Measurements from ENCODE around the gene PLXNB1. TPM values are rescaled to one million over a fixed set of nuclear protein-coding genes. Genes with fewer than 3 reads are reported as not detected.

PLXNB1 gene
- total and polyA plus RNA-seq, 7 donors = 2.3 to 6.1 (median 2.5) TPM

- Histone ChIP-seq H3K36me3 (ENCODE audit: insufficient read depth in 1 of 2, low read depth in 1 of 2) (peaks cover 3 to 27% of the 10 kb centered on the region in 2 donors), H3K27ac (no peak overlapping the region), H3K27me3 (ENCODE audit: insufficient read depth in 3 of 3, low read length in 2 of 3) (peaks cover 0 to 8% (median 2%) of the 10 kb centered on the region in 3 donors), H3K9me3 (no peaks in the 10 kb centered on the region), H3K4me1 (peaks cover 4% of the 10 kb centered on the region), H3K4me3 (no peak overlapping the region)
- TF ChIP-seq CTCF (IDR thresholded peaks at IDR 0.05) = no peak
- DNase-seq (no peak), ATAC-seq (no peak)
- intact Hi-C loops (cut with DNase I) = loop anchor here in 1 of 2 donors (5.0 kb wide), 1 partner anchor 198 kb away; no protein-coding TSS in a partner anchor
- 70 to 100% (median 80%) methylated on average over 1 of the region's 1 CpG for WGBS, 3 donors
These were observed 819 bp upstream of the PLXNB1 start for GRCh38 chr3:48430708-48431101.

GRCh38 chr3:48429317-48429959, 448 bp downstream of the PLXNB1 start:
- H3K27ac ChIP-seq = peak overlapping the region; percentile 46
- no peaks in the 10 kb centered on the region for H3K9me3 ChIP-seq
- H3K36me3 ChIP-seq (ENCODE audit: insufficient read depth in 1 of 2, low read depth in 1 of 2) = peaks cover 3 to 27% of the 10 kb centered on the region in 2 donors
- H3K4me1 ChIP-seq = peaks cover 4% of the 10 kb centered on the region
- no peak for TF ChIP-seq CTCF (IDR thresholded peaks at IDR 0.05)
- WGBS, 3 donors = 1% methylated on average over 37 to 86 of the region's 86 CpGs
- peaks cover 0 to 17% (median 4%) of the 10 kb centered on the region in 3 donors for H3K27me3 ChIP-seq (ENCODE audit: insufficient read depth in 3 of 3, low read length in 2 of 3)
- intact Hi-C loops (cut with DNase I) = no loop called here
- DNase-seq = peak; percentile 63 to 76
- ATAC-seq = peak; percentile 60 to 76 (median 68)
- H3K4me3 ChIP-seq = peak overlapping the region; percentile 84

- Histone ChIP-seq H3K4me3 (peak overlapping the region; percentile 84), H3K27ac (peak overlapping the region; percentile 46), H3K9me3 (no peaks in the 10 kb centered on the region), H3K36me3 (ENCODE audit: insufficient read depth in 1 of 2, low read depth in 1 of 2) (peaks cover 0 to 21% of the 10 kb centered on the region in 2 donors), H3K4me1 (peaks cover 4% of the 10 kb centered on the region), H3K27me3 (ENCODE audit: insufficient read depth in 3 of 3, low read length in 2 of 3) (peaks cover 0 to 22% (median 4%) of the 10 kb centered on the region in 3 donors)
- intact Hi-C loops (cut with DNase I) = no loop called here
- WGBS, 3 donors = 4 to 10% (median 7%) methylated on average over 34 to 60 of the region's 60 CpGs
- DNase-seq = peak; percentile 47 to 71
- TF ChIP-seq CTCF (IDR thresholded peaks at IDR 0.05) = no peak
- ATAC-seq = peak in 3 of 4 donors; percentile 10 to 66 (median 60)
These were observed 1.1 kb downstream of the PLXNB1 start for GRCh38 chr3:48428572-48429316.

- WGBS, 3 donors = 59 to 76% (median 76%) methylated on average over 7 of the region's 7 CpGs
- ATAC-seq = no peak
- no peak overlapping the region for H3K27ac ChIP-seq
These were observed 1.8 kb downstream of the PLXNB1 start for GRCh38 chr3:48428088-48428571.

More at GRCh38 chr3:48428088-48428571, 1.8 kb downstream of the PLXNB1 start:
- H3K36me3 ChIP-seq (ENCODE audit: insufficient read depth in 1 of 2, low read depth in 1 of 2) = peaks cover 0 to 15% of the 10 kb centered on the region in 2 donors
- no peak for TF ChIP-seq CTCF (IDR thresholded peaks at IDR 0.05)
- peak overlapping the region; percentile 84 for H3K4me3 ChIP-seq
- intact Hi-C loops (cut with DNase I) = no loop called here
- peaks cover 0 to 23% (median 4%) of the 10 kb centered on the region in 3 donors for H3K27me3 ChIP-seq (ENCODE audit: insufficient read depth in 3 of 3, low read length in 2 of 3)
- no peaks in the 10 kb centered on the region for H3K9me3 ChIP-seq
- no peak for DNase-seq
- peaks cover 4% of the 10 kb centered on the region for H3K4me1 ChIP-seq

Measured in psoas muscle (tissue), 8 donors.